T-helper 1 cell treated with Interleukin-12 subunit alpha and Interleukin-12 subunit beta and Interleukin-4 antibody, amounts not matched to agents 30 μg/mL and 1 μg/mL, for 36 hours (primary cell): ENCODE data around the gene NEO1.

Source experiments
- H3K27ac Mint-ChIP-seq: one replicate; pipeline ENCODE4 v1.8.0; 2021; ENCODE audit warnings: mild to moderate bottlenecking, mixed read lengths
- H3K27me3 Mint-ChIP-seq: one replicate; pipeline ENCODE4 v1.8.0; 2021; ENCODE audit warnings: low read depth, mixed read lengths
- H3K36me3 Mint-ChIP-seq: one replicate; pipeline ENCODE4 v1.8.0; 2021; ENCODE audit warnings: low read depth, mixed read lengths
- H3K4me1 Mint-ChIP-seq: one replicate; pipeline ENCODE4 v1.8.0; 2021; ENCODE audit warnings: low read depth, mixed read lengths
- H3K4me3 Mint-ChIP-seq: one replicate; pipeline ENCODE4 v1.8.0; 2021; ENCODE audit warnings: mild to moderate bottlenecking, moderate library complexity, mixed read lengths
- H3K9me3 Mint-ChIP-seq: one replicate; pipeline ENCODE4 v1.8.0; 2021; ENCODE audit warnings: mixed read lengths

NEO1 gene

GRCh38 chr15:73317651-73318462 lies 265.6 kb downstream of the NEO1 start:
- peaks cover 2% of the 10 kb centered on the region for H3K4me1 Mint-ChIP-seq
- H3K4me3 Mint-ChIP-seq, result no peak overlapping the region
- no peak overlapping the region for H3K27ac Mint-ChIP-seq
- peaks cover 15% of the 10 kb centered on the region for H3K27me3 Mint-ChIP-seq
- H3K9me3 Mint-ChIP-seq, result no peaks in the 10 kb centered on the region
- no peaks in the 10 kb centered on the region for H3K36me3 Mint-ChIP-seq

GRCh38 chr15:73318463-73319351 lies 266.4 kb downstream of the NEO1 start:
- Mint-ChIP-seq H3K9me3 (no peaks in the 10 kb centered on the region), H3K36me3 (no peaks in the 10 kb centered on the region), H3K4me3 (no peak overlapping the region)

GRCh38 chr15:73319460-73320245 lies 267.4 kb downstream of the NEO1 start:
- peaks cover 15% of the 10 kb centered on the region for H3K27me3 Mint-ChIP-seq
- H3K36me3 Mint-ChIP-seq, result no peaks in the 10 kb centered on the region
- no peak overlapping the region for H3K4me3 Mint-ChIP-seq
- no peak overlapping the region for H3K27ac Mint-ChIP-seq
- peaks cover 2% of the 10 kb centered on the region for H3K4me1 Mint-ChIP-seq
- no peaks in the 10 kb centered on the region for H3K9me3 Mint-ChIP-seq

More at GRCh38 chr15:73318463-73319351, 266.4 kb downstream of the NEO1 start:
- Mint-ChIP-seq H3K27me3 (peaks cover 15% of the 10 kb centered on the region), H3K4me1 (peaks cover 2% of the 10 kb centered on the region), H3K27ac (no peak overlapping the region)

GRCh38 chr15:73320619-73321180 lies 268.4 kb downstream of the NEO1 start:
- Mint-ChIP-seq H3K4me1 (peaks cover 5% of the 10 kb centered on the region), H3K27ac (no peak overlapping the region), H3K27me3 (peaks cover 15% of the 10 kb centered on the region), H3K9me3 (no peaks in the 10 kb centered on the region), H3K36me3 (no peaks in the 10 kb centered on the region), H3K4me3 (no peak overlapping the region)

GRCh38 chr15:73321496-73322450 lies 269.5 kb downstream of the NEO1 start:
- Mint-ChIP-seq H3K27ac (no peak overlapping the region), H3K9me3 (no peaks in the 10 kb centered on the region), H3K36me3 (no peaks in the 10 kb centered on the region), H3K4me1 (peaks cover 7% of the 10 kb centered on the region), H3K27me3 (peaks cover 15% of the 10 kb centered on the region), H3K4me3 (no peak overlapping the region)

GRCh38 chr15:73322665-73323373 lies 270.6 kb downstream of the NEO1 start:
- no peak overlapping the region for H3K27ac Mint-ChIP-seq
- H3K36me3 Mint-ChIP-seq, result no peaks in the 10 kb centered on the region
- peaks cover 7% of the 10 kb centered on the region for H3K4me1 Mint-ChIP-seq
- no peaks in the 10 kb centered on the region for H3K9me3 Mint-ChIP-seq
- H3K4me3 Mint-ChIP-seq, result no peak overlapping the region
- peaks cover 16% of the 10 kb centered on the region for H3K27me3 Mint-ChIP-seq

- Mint-ChIP-seq H3K27me3 (peaks cover 10% of the 10 kb centered on the region), H3K4me3 (no peak overlapping the region), H3K4me1 (peaks cover 7% of the 10 kb centered on the region), H3K9me3 (no peaks in the 10 kb centered on the region), H3K36me3 (no peaks in the 10 kb centered on the region), H3K27ac (no peak overlapping the region)
Observed at GRCh38 chr15:73323374-73323955, 271.2 kb downstream of the NEO1 start.

GRCh38 chr15:73323956-73324355 lies 271.7 kb downstream of the NEO1 start:
- Mint-ChIP-seq H3K27ac (no peak overlapping the region), H3K36me3 (no peaks in the 10 kb centered on the region), H3K4me3 (no peak overlapping the region), H3K27me3 (peaks cover 10% of the 10 kb centered on the region), H3K9me3 (no peaks in the 10 kb centered on the region), H3K4me1 (peaks cover 7% of the 10 kb centered on the region)

- H3K36me3 Mint-ChIP-seq, result no peaks in the 10 kb centered on the region
- no peak overlapping the region for H3K27ac Mint-ChIP-seq
- no peak overlapping the region for H3K4me3 Mint-ChIP-seq
- H3K9me3 Mint-ChIP-seq, result no peaks in the 10 kb centered on the region
- peaks cover 5% of the 10 kb centered on the region for H3K4me1 Mint-ChIP-seq
- H3K27me3 Mint-ChIP-seq, result peaks cover 6% of the 10 kb centered on the region
Observed at GRCh38 chr15:73324496-73325170, 272.4 kb downstream of the NEO1 start.

- Mint-ChIP-seq H3K27ac (peak overlapping the region; percentile 19), H3K27me3 (peaks cover 6% of the 10 kb centered on the region), H3K36me3 (no peaks in the 10 kb centered on the region), H3K4me1 (peaks cover 5% of the 10 kb centered on the region), H3K9me3 (no peaks in the 10 kb centered on the region), H3K4me3 (peak overlapping the region; percentile 9)
Observed at GRCh38 chr15:73325191-73325861, 273.1 kb downstream of the NEO1 start.

- Mint-ChIP-seq H3K27ac (no peak overlapping the region), H3K36me3 (no peaks in the 10 kb centered on the region), H3K27me3 (peaks cover 6% of the 10 kb centered on the region), H3K4me3 (no peak overlapping the region), H3K9me3 (no peaks in the 10 kb centered on the region), H3K4me1 (peaks cover 5% of the 10 kb centered on the region)
Observed at GRCh38 chr15:73326157-73326556, 273.9 kb downstream of the NEO1 start.
